SK-N-SH (cell line): ENCODE measurements around the gene IL3. TPM values are rescaled to one million over a fixed set of nuclear protein-coding genes. Genes with fewer than 3 reads are reported as not detected.

ENCODE experiments used
- CTCF ChIA-PET: fragments of 300-600, 350-600 bp; formaldehyde crosslinking; extraction: SDS; loops from one replicate; lab custom pipeline; 2021; lab: Yijun Ruan, JAX
- POLR2A ChIA-PET: fragments of 350-600 bp; sonication (Branson Sonifier 250); formaldehyde crosslinking; extraction: SDS; loops from one replicate; lab custom pipeline; 2020; ENCODE audit warnings: antibody characterized with exemption, inconsistent platforms; lab: Yijun Ruan, JAX
- DNase-seq: peaks from one replicate; pipeline ENCODE4 v3.0.0; 2012
- H2AFZ ChIP-seq: fragments of 200-600 bp; sonication (generic); 2 replicates; pipeline ENCODE4 v1.8.1; 2016; ENCODE audit warnings: antibody characterized with exemption, mild to moderate bottlenecking, low read depth
- H3F3A ChIP-seq: fragments of 200-600 bp; sonication (generic); replicated peaks from 2 replicates; pipeline ENCODE3; 2016; ENCODE audit warnings: antibody characterized with exemption, mild to moderate bottlenecking; ENCODE audit not compliant: insufficient read depth
- H3K27ac ChIP-seq, 2 experiments: fragments of 200-500 bp in 1 of 2; fragments of 200-600 bp in 1 of 2; sonication (Bioruptor generic) in 1 of 2; sonication (generic), shearing (Covaris generic) in 1 of 2; 2 replicates each; pipeline versions ENCODE4 v1.5.1 to v1.6.1; 2014 to 2016; ENCODE audit warnings: low read depth in 2 of 2, inconsistent platforms in 1 of 2, low read length in 1 of 2, mild to moderate bottlenecking in 1 of 2, mixed read lengths in 1 of 2
- H3K27me3 ChIP-seq: fragments of 200-600 bp; sonication (generic), shearing (Covaris generic); 2 replicates; pipeline ENCODE4 v1.6.1; 2016; ENCODE audit warnings: mixed run types; ENCODE audit not compliant: insufficient read depth
- H3K36me3 ChIP-seq, 2 experiments: fragments of 200-500 bp in 1 of 2; fragments of 200-600 bp in 1 of 2; sonication (Bioruptor generic) in 1 of 2; sonication (generic) in 1 of 2; replicated peaks in 1 of 2; 2 replicates each; pipeline versions ENCODE3 to v1.5.1; 2014 to 2016; ENCODE audit warnings: low read length in 1 of 2, mild to moderate bottlenecking in 1 of 2; ENCODE audit not compliant: insufficient read depth in 2 of 2, control insufficient read depth in 1 of 2
- H3K4me1 ChIP-seq, 2 experiments: fragments of 200-500 bp in 1 of 2; fragments of 200-600 bp in 1 of 2; sonication (Bioruptor generic) in 1 of 2; sonication (generic), shearing (Covaris generic) in 1 of 2; 2 replicates each; pipeline versions ENCODE4 v1.5.1 to v1.6.1; 2014 to 2016; ENCODE audit warnings: low read depth in 1 of 2, low read length in 1 of 2, mixed run types in 1 of 2; ENCODE audit not compliant: insufficient read depth in 2 of 2, control insufficient read depth in 1 of 2
- H3K4me2 ChIP-seq: fragments of 200-600 bp; sonication (generic), shearing (Covaris generic); 2 replicates; pipeline ENCODE4 v1.6.1; 2017; ENCODE audit warnings: mixed run types
- H3K4me3 ChIP-seq, 2 experiments: fragments of 200-500 bp in 1 of 2; fragments of 200-600 bp in 1 of 2; sonication (Bioruptor generic) in 1 of 2; sonication (generic), shearing (Covaris generic) in 1 of 2; 2 replicates each; pipeline versions ENCODE4 v1.5.1 to v1.8.1; 2014 to 2016; ENCODE audit warnings: low read depth in 2 of 2, inconsistent platforms in 1 of 2, low read length in 1 of 2, mild to moderate bottlenecking in 1 of 2, mixed read lengths in 1 of 2, moderate library complexity in 1 of 2
- H3K79me2 ChIP-seq: fragments of 200-600 bp; sonication (generic); 2 replicates; pipeline ENCODE4 v1.8.1; 2017; ENCODE audit warnings: mild to moderate bottlenecking; ENCODE audit not compliant: insufficient read depth
- H3K9ac ChIP-seq: fragments of 200-600 bp; sonication (generic); 2 replicates; pipeline ENCODE4 v1.6.1; 2017; ENCODE audit warnings: mixed run types
- H3K9me2 ChIP-seq: fragments of 200-600 bp; sonication (generic); 2 replicates; pipeline ENCODE4 v1.6.1; 2017; ENCODE audit warnings: mixed run types
- H3K9me3 ChIP-seq: fragments of 200-600 bp; sonication (generic); 2 replicates; pipeline ENCODE4 v1.6.1; 2017; ENCODE audit warnings: mixed run types, mild to moderate bottlenecking, moderate library complexity
- H4K20me1 ChIP-seq: fragments of 200-600 bp; sonication (generic); 2 replicates; pipeline ENCODE4 v1.6.1; 2017; ENCODE audit warnings: mild to moderate bottlenecking, mixed run types; ENCODE audit not compliant: insufficient read depth
- ELF1 ChIP-seq: IDR thresholded peaks from 2 replicates; pipeline ENCODE4 v1.4.0; 2012
- EZH2phosphoT487 ChIP-seq: fragments of 200-600 bp; sonication (generic); IDR thresholded peaks from 2 replicates; pipeline ENCODE4 v1.6.1; 2017; ENCODE audit warnings: low read depth, mixed run types, mild to moderate bottlenecking, antibody characterized with exemption, moderate library complexity, borderline replicate concordance
- FOSL2 ChIP-seq: IDR thresholded peaks from 2 replicates; pipeline ENCODE4 v1.4.0; 2012; ENCODE audit warnings: low read depth, mild to moderate bottlenecking, moderate library complexity, borderline replicate concordance
- FOXJ3 ChIP-seq: sonication (generic); formaldehyde crosslinking; IDR thresholded peaks from 2 replicates; pipeline ENCODE4 v1.5.1; 2020; ENCODE audit warnings: mild to moderate bottlenecking, missing genetic modification reagents
- GATA2 ChIP-seq: sonication (generic); formaldehyde crosslinking; IDR thresholded peaks from 2 replicates; pipeline ENCODE4 v1.5.0; 2020; ENCODE audit warnings: mild to moderate bottlenecking, missing genetic modification reagents
- MAX ChIP-seq: IDR thresholded peaks from 2 replicates; pipeline ENCODE4 v1.4.0; 2012; ENCODE audit warnings: low read depth
- MXI1 ChIP-seq: IDR thresholded peaks from 2 replicates; pipeline ENCODE4 v1.6.1; 2012; ENCODE audit warnings: mild to moderate bottlenecking, low read depth, low read length, improper control_type of control experiment
- PBX3 ChIP-seq: IDR thresholded peaks from 2 replicates; pipeline ENCODE4; 2012
- RAD21 ChIP-seq: IDR thresholded peaks from 2 replicates; pipeline ENCODE4 v1.6.1; 2012; ENCODE audit warnings: mild to moderate bottlenecking, low read length
- REST ChIP-seq: IDR thresholded peaks from 2 replicates; pipeline ENCODE4 v1.6.1; 2012; ENCODE audit warnings: mild to moderate bottlenecking, low read depth, low read length, moderate library complexity
- RFX5 ChIP-seq: IDR thresholded peaks from 2 replicates; pipeline ENCODE4 v1.6.1; 2012; ENCODE audit warnings: mild to moderate bottlenecking, improper control_type of control experiment, low read length
- SMC3 ChIP-seq: IDR thresholded peaks from 2 replicates; pipeline ENCODE4 v1.6.1; 2012; ENCODE audit warnings: low read depth, low read length, improper control_type of control experiment
- TCF12 ChIP-seq: IDR thresholded peaks from 2 replicates; pipeline ENCODE4 v1.4.0; 2012
- USF1 ChIP-seq: IDR thresholded peaks from 2 replicates; pipeline ENCODE4 v1.4.0; 2012; ENCODE audit warnings: low read depth, borderline replicate concordance
- USF2 ChIP-seq: fragments of 150-350 bp; IDR thresholded peaks from 2 replicates; pipeline ENCODE4 v1.6.1; 2017; ENCODE audit warnings: antibody characterized with exemption, low read length, low read depth, borderline replicate concordance
- WGBS: methylation state at CpG from one replicate; pipeline ENCODE4 v1.1.6; 2017; ENCODE audit warnings: low lambda C conversion rate; 5-methylcytosine and 5-hydroxymethylcytosine counted together
- polyA plus RNA-seq, 3 experiments: library from polyadenylated mRNA; depleted of rRNA; stranded (reverse); fragments of >200 nt; gene quantifications; 2 replicates each; pipeline ENCODE4 v1.2.3, GENCODE V29; 2012

The IL3 gene
- polyA plus RNA-seq, 1 of the 3 experiments (the other 2 are of a cell fraction), result not detected

GRCh38 chr5:132033122-132033521 is 27.3 kb upstream of the IL3 start:
- no peak for TF ChIP-seq FOXJ3 (CRISPR knock-in tag)
- TF ChIP-seq USF2, result no peak
- TF ChIP-seq EZH2phosphoT487, result no peak
- no peak for TF ChIP-seq MXI1
- no peak for TF ChIP-seq TCF12
- TF ChIP-seq RFX5, result no peak
- no peak for TF ChIP-seq SMC3
- no peak for TF ChIP-seq RAD21
- TF ChIP-seq FOSL2, result no peak
- TF ChIP-seq USF1, result no peak
- TF ChIP-seq ELF1, result no peak
- no peak for TF ChIP-seq REST
- TF ChIP-seq MAX, result no peak
- no peak for TF ChIP-seq PBX3
- TF ChIP-seq GATA2, result no peak
- DNase-seq, result no peak
- Histone ChIP-seq H3K36me3 (no peaks in the 10 kb centered on the region), H3K4me3 (no peak overlapping the region), H4K20me1 (no peaks in the 10 kb centered on the region), H3K27me3 (no peaks in the 10 kb centered on the region), H3K79me2 (no peaks in the 10 kb centered on the region), H3K9me2 (no peaks in the 10 kb centered on the region), H3K9me3 (no peaks in the 10 kb centered on the region), H2AFZ (no peak overlapping the region), H3K9ac (no peak overlapping the region), H3K4me2 (no peak overlapping the region), H3K4me1 (no peaks in the 10 kb centered on the region), H3F3A (no peaks in the 10 kb centered on the region), H3K27ac (no peak overlapping the region)
- WGBS, result 22% methylated on average over 4 of the region's 4 CpGs
- POLR2A ChIA-PET, result no interaction called here
- CTCF ChIA-PET, result no interaction called here
